Measurements from ENCODE around the gene MBD3. TPM values are rescaled to one million over a fixed set of nuclear protein-coding genes. Genes with fewer than 3 reads are reported as not detected.

Gene MBD3
- total and polyA plus RNA-seq, 2 of the 4 experiments (the other 2 are of a cell fraction), result 42.5 to 66.3 TPM

- DNase-seq (no peak), ATAC-seq (ENCODE audit: low read depth) (no peak)
- Histone ChIP-seq H2AK9ac (replicated peaks; ENCODE audit: low read depth, low read length, poor library complexity) (no peak overlapping the region), H2AFZ (replicated peaks; ENCODE audit: low read length, poor library complexity) (peak overlapping the region; percentile 1), H3K27me3 (ENCODE audit: control insufficient read depth, insufficient read depth, low read length) (no peaks in the 10 kb centered on the region), H3K27ac (ENCODE audit: insufficient read depth, low read length) (no peak overlapping the region), H3K14ac (replicated peaks; ENCODE audit: low read depth, low read length) (no peak overlapping the region), H2BK5ac (ENCODE audit: low read depth, low read length, poor library complexity, severe bottlenecking) (no peak overlapping the region), H4K5ac (ENCODE audit: low read depth, low read length) (no peak overlapping the region), H4K8ac (ENCODE audit: low read depth in 2 of 2, low read length in 2 of 2) (no peak overlapping the region), H3K79me1 (ENCODE audit: low read depth in 1 of 2, low read length in 2 of 2) (peaks cover 3 to 13% of the 10 kb centered on the region in 2 experiments; a peak in 3 of 4 replicates), H2BK20ac (ENCODE audit: low read depth, low read length) (no peak overlapping the region), H3K9me3 (ENCODE audit: control insufficient read depth, insufficient read depth, low read length) (no peaks in the 10 kb centered on the region), H3K9me1 (ENCODE audit: insufficient read depth, low read length) (no peaks in the 10 kb centered on the region), H3K9ac (ENCODE audit: low read depth, low read length) (no peak overlapping the region), H2AK5ac (ENCODE audit: low read depth, low read length) (no peak overlapping the region), H3K23ac (ENCODE audit: low read depth, low read length) (no peak overlapping the region), H3K4me1 (ENCODE audit: control insufficient read depth, insufficient read depth, low read length) (0 out of 2 replicates have a peak, but pooled peaks cover 2% of the 10 kb centered on the region), H4K91ac (ENCODE audit: insufficient read depth, low read depth, low read length) (no peak overlapping the region), H3K36me3 (ENCODE audit: control insufficient read depth, insufficient read depth, low read length) (peaks cover 36% of the 10 kb centered on the region), H2BK15ac (ENCODE audit: low read depth, low read length) (no peak overlapping the region), H3K56ac (ENCODE audit: extremely low read depth, insufficient read depth, low read length) (no peak overlapping the region), H2BK120ac (ENCODE audit: low read depth, low read length) (no peak overlapping the region), H3K4ac (ENCODE audit: low read depth, low read length) (no peak overlapping the region), H3K4me2 (ENCODE audit: low read depth, low read length) (no peak overlapping the region), H4K20me1 (ENCODE audit: insufficient read depth, low read length) (peaks cover 7% of the 10 kb centered on the region), H3K4me3 (ENCODE audit: insufficient read depth, low read depth, low read length) (no peak overlapping the region), H3K18ac (ENCODE audit: low read depth, low read length) (no peak overlapping the region)
- in situ Hi-C loops (cut with MboI; ENCODE audit: low sequenced_read_pairs), result no loop called here
- dilution Hi-C loops (cut with HindIII; ENCODE audit: low sequenced_read_pairs, unreplicated experiment), result no loop called here
- TF ChIP-seq MAZ (IDR thresholded peaks at IDR 0.05; ENCODE audit: borderline replicate concordance, low read depth, low read length), result no peak
- TF ChIP-seq NFE2L2 (IDR thresholded peaks at IDR 0.05; ENCODE audit: low read depth, low read length), result no peak
- TF ChIP-seq USF2 (IDR thresholded peaks at IDR 0.05; ENCODE audit: low read depth, low read length), result no peak
- TF ChIP-seq POLR2A (IDR thresholded peaks at IDR 0.05; ENCODE audit: low read depth, low read length), result no peak
- TF ChIP-seq FOS (IDR thresholded peaks at IDR 0.05; ENCODE audit: low read depth, low read length), result no peak
- no peak for TF ChIP-seq MAFK (IDR thresholded peaks at IDR 0.05; ENCODE audit: low read depth, low read length)
- no peak for TF ChIP-seq RFX5 (IDR thresholded peaks at IDR 0.05; ENCODE audit: low read depth, low read length)
- no peak for TF ChIP-seq CTCF (conservative IDR thresholded peaks at IDR 0.05; ENCODE audit: low read depth, low read length)
- no peak for TF ChIP-seq MXI1 (IDR thresholded peaks at IDR 0.05; ENCODE audit: borderline replicate concordance, low read depth, low read length)
- no peak for TF ChIP-seq CHD1 (IDR thresholded peaks at IDR 0.05; ENCODE audit: low read depth, low read length)
- no peak for TF ChIP-seq RCOR1 (IDR thresholded peaks at IDR 0.05; ENCODE audit: insufficient replicate concordance, low read length)
- WGBS, 2 experiments (ENCODE audit: extremely low coverage in 2 of 2, insufficient read length in 1 of 2), result 67% methylated on average over 3 of the region's 10 CpGs; no CpG with 5 or more reads in 1 of the 2 experiments
- ChIA-PET POLR2A (ENCODE audit: unreplicated experiment) (interaction anchor here (0.6 kb wide), 1 partner anchor 73 kb away, joined by 5 read pairs; no protein-coding TSS in a partner anchor), CTCF (no interaction called here)
- intact Hi-C loops (cut with micrococcal nuclease), result loop anchor here (10.0 kb wide), 1 partner anchor 186 kb away; no protein-coding TSS in a partner anchor
- BruUV-seq (replicated peaks), result no TSS peak
Measured at GRCh38 chr19:1609103-1609396, 16.4 kb upstream of the MBD3 start.
